HEK293 (cell line): ENCODE results near the gene PCDH15.

Source experiments
- CTCF ChIA-PET: fragments of 350-600 bp; formaldehyde crosslinking; extraction: SDS; loops from one replicate; lab custom pipeline; 2021; ENCODE audit warnings: antibody characterized with exemption; lab: Yijun Ruan, JAX
- POLR2A ChIA-PET: fragments of 300-600 bp; formaldehyde crosslinking; extraction: SDS; loops from one replicate; lab custom pipeline; 2020; ENCODE audit warnings: antibody characterized with exemption, inconsistent platforms; lab: Yijun Ruan, JAX
- H3K27ac ChIP-seq: fragments of 200-500 bp; sonication (Bioruptor generic); 2 replicates; pipeline ENCODE4 v1.5.1; 2014; ENCODE audit warnings: low read depth, low read length, control low read depth, inconsistent platforms; ENCODE audit errors: extremely low read depth
- H3K36me3 ChIP-seq, 2 experiments: fragments of 200-500 bp in 1 of 2; sonication (Bioruptor generic) in 1 of 2; 1 replicate in 1 of 2; 2 replicates in 1 of 2; pipeline ENCODE4 v1.5.1; 2014 to 2017; ENCODE audit warnings: inconsistent platforms in 2 of 2, low read length in 2 of 2; ENCODE audit not compliant: control insufficient read depth in 2 of 2, insufficient read depth in 1 of 2
- H3K4me1 ChIP-seq: fragments of 200-500 bp; sonication (Bioruptor generic); 2 replicates; pipeline ENCODE4 v1.5.1; 2014; ENCODE audit warnings: mild to moderate bottlenecking, low read length, inconsistent platforms; ENCODE audit not compliant: control insufficient read depth, insufficient read depth
- H3K4me3 ChIP-seq: 2 replicates; pipeline ENCODE4 v1.5.1; 2011; ENCODE audit warnings: low read depth, mild to moderate bottlenecking, control low read depth, low read length, moderate library complexity
- H3K9me3 ChIP-seq: fragments of 200-500 bp; sonication (Bioruptor generic); 2 replicates; pipeline ENCODE4 v1.5.1; 2014; ENCODE audit warnings: low read depth, low read length, inconsistent platforms; ENCODE audit not compliant: control insufficient read depth, insufficient read depth
- CTCF ChIP-seq: fragments of 450-650 bp; formaldehyde crosslinking; IDR thresholded peaks from 2 replicates; pipeline ENCODE4 v1.5.1; 2016; ENCODE audit warnings: missing biosample characterization, missing genetic modification characterization
- GLI2 ChIP-seq: fragments of 450-650 bp; formaldehyde crosslinking; IDR thresholded peaks from 2 replicates; pipeline ENCODE4; 2017; ENCODE audit warnings: missing biosample characterization, missing genetic modification characterization, low read depth, borderline replicate concordance
- GLIS2 ChIP-seq: fragments of 450-650 bp; formaldehyde crosslinking; IDR thresholded peaks from 2 replicates; pipeline ENCODE4 v1.5.1; 2016; ENCODE audit warnings: missing biosample characterization, missing genetic modification characterization
- KLF17 ChIP-seq: fragments of 450-650 bp; formaldehyde crosslinking; IDR thresholded peaks from 2 replicates; pipeline ENCODE4 v1.5.1; 2016; ENCODE audit warnings: missing biosample characterization, missing genetic modification characterization
- PBX3 ChIP-seq: sonication (generic); formaldehyde crosslinking; IDR thresholded peaks from 2 replicates; pipeline ENCODE4 v1.8.1; 2022; ENCODE audit warnings: mild to moderate bottlenecking, moderate library complexity, missing genetic modification reagents
- PRDM10 ChIP-seq: fragments of 450-650 bp; formaldehyde crosslinking; IDR thresholded peaks from 2 replicates; pipeline ENCODE4 v1.5.1; 2016; ENCODE audit warnings: missing biosample characterization, missing genetic modification characterization
- ZBTB44 ChIP-seq: fragments of 450-650 bp; IDR thresholded peaks from 2 replicates; pipeline ENCODE4 v1.5.1; 2018; ENCODE audit warnings: missing biosample characterization, mild to moderate bottlenecking, missing genetic modification characterization
- ZNF140 ChIP-seq: fragments of 450-650 bp; formaldehyde crosslinking; IDR thresholded peaks from 2 replicates; pipeline ENCODE4 v1.5.1; 2016; ENCODE audit warnings: missing biosample characterization, missing genetic modification characterization
- ZNF214 ChIP-seq: fragments of 450-650 bp; formaldehyde crosslinking; IDR thresholded peaks from 2 replicates; pipeline ENCODE4 v1.5.1; 2017; ENCODE audit warnings: missing biosample characterization, mild to moderate bottlenecking, missing genetic modification characterization, borderline replicate concordance
- ZNF280D ChIP-seq: fragments of 450-650 bp; formaldehyde crosslinking; IDR thresholded peaks from 2 replicates; pipeline ENCODE4 v1.5.1; 2016; ENCODE audit warnings: missing biosample characterization, missing genetic modification characterization
- ZNF394 ChIP-seq: fragments of 450-650 bp; formaldehyde crosslinking; IDR thresholded peaks from 2 replicates; pipeline ENCODE4 v1.5.1; 2016; ENCODE audit warnings: missing biosample characterization, missing genetic modification characterization, mild to moderate bottlenecking, moderate library complexity, borderline replicate concordance
- ZNF555 ChIP-seq: fragments of 450-650 bp; formaldehyde crosslinking; conservative IDR thresholded peaks from 2 replicates; pipeline ENCODE4 v1.5.1; 2017; ENCODE audit warnings: missing biosample characterization, mild to moderate bottlenecking, missing genetic modification characterization, inconsistent platforms
- ZNF558 ChIP-seq: fragments of 450-650 bp; formaldehyde crosslinking; IDR thresholded peaks from 2 replicates; pipeline ENCODE4 v1.5.1; 2016; ENCODE audit warnings: missing biosample characterization, missing genetic modification characterization
- ZNF610 ChIP-seq: fragments of 450-650 bp; formaldehyde crosslinking; IDR thresholded peaks from 2 replicates; pipeline ENCODE4 v1.5.1; 2016; ENCODE audit warnings: missing biosample characterization, missing genetic modification characterization, borderline replicate concordance
- ZNF629 ChIP-seq: fragments of 450-650 bp; formaldehyde crosslinking; IDR thresholded peaks from 2 replicates; pipeline ENCODE4 v1.5.1; 2017; ENCODE audit warnings: missing biosample characterization, missing genetic modification characterization
- ZNF664 ChIP-seq: fragments of 450-650 bp; formaldehyde crosslinking; IDR thresholded peaks from 2 replicates; pipeline ENCODE4 v1.5.1; 2016; ENCODE audit warnings: missing biosample characterization, missing genetic modification characterization

PCDH15 gene

GRCh38 chr10:54319341-54319740 lies 481.7 kb downstream of the PCDH15 start (continued):
- TF ChIP-seq PRDM10 (no peak), ZBTB44 (tag by site-specific recombination) (no peak), ZNF280D (tag by site-specific recombination) (no peak), ZNF140 (no peak), GLI2 (tag by site-specific recombination) (no peak), ZNF214 (tag by site-specific recombination) (no peak), CTCF (tag by site-specific recombination) (no peak), ZNF394 (tag by site-specific recombination) (no peak), KLF17 (tag by site-specific recombination) (no peak), ZNF558 (tag by site-specific recombination) (no peak), ZNF629 (tag by site-specific recombination) (no peak), ZNF555 (no peak), ZNF610 (no peak)
- TF ChIP-seq, all 188 proteins: peak for 0

GRCh38 chr10:54318470-54318869 lies 482.6 kb downstream of the PCDH15 start:
- ChIA-PET POLR2A (no interaction called here), CTCF (no interaction called here)
- no peaks in the 10 kb centered on the region for H3K9me3 ChIP-seq
- no peaks in the 10 kb centered on the region for H3K36me3 ChIP-seq
- no peak overlapping the region for H3K4me3 ChIP-seq
- no peak for TF ChIP-seq GLIS2 (tag by site-specific recombination)
- no peak for TF ChIP-seq PBX3 (CRISPR knock-in tag)
- TF ChIP-seq ZNF664 (tag by site-specific recombination): no peak
- no peak overlapping the region for H3K27ac ChIP-seq
- no peaks in the 10 kb centered on the region for H3K4me1 ChIP-seq
